Transverse colon (tissue), 4 donors: ENCODE results near the gene KIF5A. TPM values are rescaled to one million over a fixed set of nuclear protein-coding genes. Genes with fewer than 3 reads are reported as not detected.

Experiments
- DNase-seq: peaks from one replicate; pipeline ENCODE4 v3.0.0-alpha.2; 2019
- H3K27ac ChIP-seq, 4 donors: fragments of 200-600 bp; sonication (generic); 2 replicates each; pipeline ENCODE4 v1.5.1; 2016 to 2018; ENCODE audit warnings: inconsistent platforms in 4 of 4
- H3K27me3 ChIP-seq: fragments of 200-600 bp; sonication (generic); 2 replicates; pipeline ENCODE4 v1.5.1; 2017; ENCODE audit warnings: inconsistent platforms
- H3K36me3 ChIP-seq, 4 donors: fragments of 200-600 bp; sonication (generic); 2 replicates each; pipeline ENCODE4 v1.5.1; 2017 to 2019; ENCODE audit warnings: inconsistent platforms in 4 of 4
- H3K4me1 ChIP-seq, 4 donors: fragments of 200-600 bp; sonication (generic); 2 replicates each; pipeline ENCODE4 v1.5.1; 2017 to 2020; ENCODE audit warnings: inconsistent platforms in 4 of 4
- H3K4me3 ChIP-seq, 4 donors: fragments of 200-600 bp; sonication (generic); 1 replicate in 1 of 4; 2 replicates in 3 of 4; pipeline versions ENCODE4 v1.5.1 to v1.6.1; 2017 to 2019; ENCODE audit warnings: inconsistent platforms in 4 of 4
- H3K9me3 ChIP-seq, 2 donors: fragments of 200-600 bp; sonication (generic); 2 replicates each; pipeline ENCODE4 v1.5.1; 2017 to 2019; ENCODE audit warnings: inconsistent platforms in 2 of 2
- EP300 ChIP-seq: sonication (generic); formaldehyde crosslinking; IDR thresholded peaks from one replicate; pipeline ENCODE4 v1.6.1; 2017; ENCODE audit warnings: antibody characterized with exemption, low read depth
- POLR2A ChIP-seq: fragments of 450-650 bp; IDR thresholded peaks from one replicate; pipeline ENCODE4 v1.6.1; 2016; ENCODE audit warnings: antibody characterized with exemption, mild to moderate bottlenecking, moderate library complexity
- POLR2AphosphoS5 ChIP-seq, 3 donors: sonication (generic); formaldehyde crosslinking; IDR thresholded peaks; one replicate each; pipeline ENCODE4 v1.6.1; 2016; ENCODE audit warnings: antibody characterized with exemption in 3 of 3
- WGBS, 2 donors: methylation state at CpG; one replicate each; pipeline ENCODE4 v1.1.5; 2018; ENCODE audit warnings: low coverage in 1 of 2; 5-methylcytosine and 5-hydroxymethylcytosine counted together
- in situ Hi-C, 4 donors: fragments of 200-750 bp; cut with MboI; loops; one replicate each; pipeline versions ENCODE4 v1.15.0 to v1.15.1; 2017; ENCODE audit warnings: low sequenced_read_pairs in 3 of 4, low pct_ligation_motif_present in 1 of 4, low pct_unique_long_range_greater_than_20kb in 1 of 4
- intact Hi-C: fragments of 100-400 bp; cut with DNase I; formaldehyde crosslinking; loops from one replicate; pipeline ENCODE4 v1.15.1; 2023; ENCODE audit warnings: low total_unique reads
- total RNA-seq, 4 donors: library from RNA; depleted of rRNA; stranded (reverse); fragments of >200 nt; gene quantifications; one replicate each; pipeline ENCODE4 v1.1.0, GENCODE V29; 2016
- TF ChIP-seq, protein P1 (sequence below), 5 experiments: fragments of 200-600 bp in 3 of 5; fragments of 450-650 bp in 2 of 5; sonication (generic) in 3 of 5; IDR thresholded peaks; 1 replicate in 2 of 5; 2 replicates in 3 of 5; pipeline ENCODE4 v1.5.1; 2016 to 2017; ENCODE audit warnings: antibody characterized with exemption in 5 of 5, inconsistent platforms in 3 of 5, mild to moderate bottlenecking in 2 of 5, moderate library complexity in 1 of 5

The KIF5A gene
- total RNA-seq, 4 donors from 2014 or later = 1.3 to 6.2 (median 1.6) TPM

DNA sequence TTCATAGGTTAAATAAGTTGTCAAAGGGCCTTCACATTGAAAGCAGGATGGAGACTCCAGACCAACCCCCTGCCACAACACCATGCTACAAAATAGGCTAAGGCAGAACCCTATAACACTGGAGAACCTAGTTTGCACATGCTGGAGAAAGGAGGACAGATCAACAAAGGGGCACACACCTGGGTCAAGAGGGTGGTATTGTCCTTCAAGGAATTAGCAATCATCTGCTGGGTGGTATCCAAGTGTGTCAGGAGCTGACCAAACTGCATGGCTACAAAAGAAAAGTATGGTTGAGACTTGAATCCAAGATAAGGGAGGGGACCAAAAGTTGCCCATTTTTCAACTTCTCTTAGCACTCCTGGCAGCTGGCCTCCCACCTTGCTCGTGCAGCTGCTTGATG is 18.0 kb upstream of the KIF5A start:
- in situ Hi-C loops = no loop called here
- Histone ChIP-seq H3K27ac (no peak overlapping the region), H3K27me3 (no peaks in the 10 kb centered on the region), H3K36me3 (peaks cover 0 to 67% (median 29%) of the 10 kb centered on the region in 4 donors), H3K9me3 (no peaks in the 10 kb centered on the region), H3K4me3 (no peak overlapping the region), H3K4me1 (peaks cover 0 to 16% (median 9%) of the 10 kb centered on the region in 4 donors)
- intact Hi-C loops = no loop called here
- no peak for DNase-seq
- TF ChIP-seq, protein P1, sequence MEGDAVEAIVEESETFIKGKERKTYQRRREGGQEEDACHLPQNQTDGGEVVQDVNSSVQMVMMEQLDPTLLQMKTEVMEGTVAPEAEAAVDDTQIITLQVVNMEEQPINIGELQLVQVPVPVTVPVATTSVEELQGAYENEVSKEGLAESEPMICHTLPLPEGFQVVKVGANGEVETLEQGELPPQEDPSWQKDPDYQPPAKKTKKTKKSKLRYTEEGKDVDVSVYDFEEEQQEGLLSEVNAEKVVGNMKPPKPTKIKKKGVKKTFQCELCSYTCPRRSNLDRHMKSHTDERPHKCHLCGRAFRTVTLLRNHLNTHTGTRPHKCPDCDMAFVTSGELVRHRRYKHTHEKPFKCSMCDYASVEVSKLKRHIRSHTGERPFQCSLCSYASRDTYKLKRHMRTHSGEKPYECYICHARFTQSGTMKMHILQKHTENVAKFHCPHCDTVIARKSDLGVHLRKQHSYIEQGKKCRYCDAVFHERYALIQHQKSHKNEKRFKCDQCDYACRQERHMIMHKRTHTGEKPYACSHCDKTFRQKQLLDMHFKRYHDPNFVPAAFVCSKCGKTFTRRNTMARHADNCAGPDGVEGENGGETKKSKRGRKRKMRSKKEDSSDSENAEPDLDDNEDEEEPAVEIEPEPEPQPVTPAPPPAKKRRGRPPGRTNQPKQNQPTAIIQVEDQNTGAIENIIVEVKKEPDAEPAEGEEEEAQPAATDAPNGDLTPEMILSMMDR (IDR thresholded peaks at IDR 0.05) = no peak
- TF ChIP-seq POLR2A (no peak), EP300 (no peak)
- 77% methylated on average over 1 of the region's 1 CpG; no CpG with 5 or more reads in 1 of the 2 donors for WGBS, 2 donors

DNA sequence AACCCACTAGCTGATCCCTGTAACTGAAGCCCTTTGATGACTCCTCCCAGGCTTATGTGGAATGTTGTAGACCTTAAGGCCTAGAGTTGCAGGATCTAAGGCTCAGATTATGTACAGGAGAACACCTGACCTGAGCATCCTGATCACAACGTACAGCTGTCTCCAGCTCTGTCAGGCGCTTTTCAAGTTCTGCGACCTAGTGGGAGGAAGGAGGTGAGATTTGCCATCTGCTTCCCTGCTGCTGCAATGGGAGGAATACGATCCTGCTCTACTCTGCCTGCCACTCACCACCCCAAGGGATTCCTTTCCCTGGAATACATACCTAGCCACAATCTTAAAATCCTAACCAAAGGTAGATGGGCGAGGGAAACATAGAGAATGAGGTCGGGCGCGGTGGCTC is 16.7 kb upstream of the KIF5A start:
- Histone ChIP-seq H3K27me3 (no peaks in the 10 kb centered on the region), H3K9me3 (no peaks in the 10 kb centered on the region), H3K27ac (no peak overlapping the region), H3K36me3 (peaks cover 0 to 57% (median 23%) of the 10 kb centered on the region in 4 donors), H3K4me1 (peaks cover 0 to 16% (median 9%) of the 10 kb centered on the region in 4 donors), H3K4me3 (no peak overlapping the region)
- 98 to 100% methylated on average over 1 to 8 of the region's 8 CpGs for WGBS, 2 donors
- in situ Hi-C loops (no loop called here), intact Hi-C loops (no loop called here)
- DNase-seq = no peak
- TF ChIP-seq POLR2A = no peak
- TF ChIP-seq POLR2AphosphoS5 (IDR thresholded peaks at IDR 0.05) = no peak
- TF ChIP-seq EP300 = no peak
- TF ChIP-seq, protein P1 (IDR thresholded peaks at IDR 0.05) = no peak

DNA sequence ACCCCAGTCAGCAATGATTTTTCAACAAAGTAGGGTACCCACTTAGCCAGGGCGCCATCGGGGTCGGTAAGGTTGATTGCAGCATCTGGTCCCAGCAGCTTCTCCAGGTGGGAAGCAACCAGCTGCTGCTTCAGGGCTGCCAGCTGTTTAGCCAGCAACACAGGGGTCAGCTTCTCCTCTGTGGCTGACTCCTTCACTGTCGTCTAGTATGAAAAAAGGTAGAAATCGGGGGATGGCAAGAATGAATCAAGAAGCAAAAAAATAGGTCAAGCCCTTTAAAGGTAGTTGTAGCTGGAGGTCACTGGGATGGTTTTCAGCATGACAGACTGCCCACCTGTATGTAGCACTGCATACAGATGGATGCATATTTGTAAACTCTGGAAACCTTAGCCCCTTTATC is 15.6 kb upstream of the KIF5A start:
- Histone ChIP-seq H3K27me3 (no peaks in the 10 kb centered on the region), H3K4me1 (peaks cover 0 to 16% (median 9%) of the 10 kb centered on the region in 4 donors), H3K9me3 (no peaks in the 10 kb centered on the region), H3K36me3 (peaks cover 0 to 53% (median 21%) of the 10 kb centered on the region in 4 donors), H3K4me3 (no peak overlapping the region), H3K27ac (no peak overlapping the region)
- in situ Hi-C loops = no loop called here
- 90 to 93% methylated on average over 2 to 5 of the region's 5 CpGs for WGBS, 2 donors
- DNase-seq = no peak
- intact Hi-C loops = no loop called here
- TF ChIP-seq EP300 (no peak), POLR2AphosphoS5 (IDR thresholded peaks at IDR 0.05) (no peak), POLR2A (no peak)
- TF ChIP-seq, protein P1 (IDR thresholded peaks at IDR 0.05) = no peak

DNA sequence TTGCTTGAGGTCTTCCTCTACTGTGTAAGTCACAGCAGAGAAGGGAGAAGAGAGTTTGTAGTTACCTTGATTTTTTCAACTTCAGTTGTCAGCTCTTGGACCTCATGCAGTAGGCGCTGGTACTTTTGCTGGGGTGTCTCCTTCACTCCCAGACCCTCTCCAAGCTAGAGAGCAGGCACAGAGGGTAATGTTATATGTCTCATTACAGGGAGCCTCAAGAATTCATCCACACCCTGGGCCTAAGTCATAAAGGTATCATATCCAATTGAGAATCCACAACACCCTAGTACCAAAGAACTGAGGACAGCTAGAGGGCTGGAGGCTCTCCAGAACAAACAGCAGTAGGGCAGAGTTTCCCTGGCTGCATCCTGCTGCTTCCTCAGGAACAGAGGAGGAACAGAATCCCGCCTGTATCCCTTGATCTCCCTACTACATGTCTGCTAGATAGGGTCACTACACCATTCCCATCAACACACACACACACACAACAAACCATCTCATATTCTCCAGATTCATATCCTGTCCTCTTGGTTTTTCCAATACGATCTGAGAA is 14.8 kb upstream of the KIF5A start:
- DNase-seq = no peak
- H3K27ac ChIP-seq = peak overlapping the region; percentile 39 to 57 (median 50)
- H3K9me3 ChIP-seq = no peaks in the 10 kb centered on the region
- no peak overlapping the region for H3K4me3 ChIP-seq
- intact Hi-C loops (no loop called here), in situ Hi-C loops (no loop called here)
- peaks cover 0 to 16% (median 9%) of the 10 kb centered on the region in 4 donors for H3K4me1 ChIP-seq
- H3K36me3 ChIP-seq = peaks cover 0 to 46% (median 21%) of the 10 kb centered on the region in 4 donors
- H3K27me3 ChIP-seq = no peaks in the 10 kb centered on the region
- TF ChIP-seq, protein P1 (IDR thresholded peaks at IDR 0.05) = no peak
- TF ChIP-seq POLR2A (no peak), EP300 (no peak), POLR2AphosphoS5 (IDR thresholded peaks at IDR 0.05) (no peak)
- WGBS, 2 donors = 83 to 90% methylated on average over 3 of the region's 3 CpGs
